ENCODE results near the gene NUP153. TPM values are rescaled to one million over a fixed set of nuclear protein-coding genes. Genes with fewer than 3 reads are reported as not detected.
"Not testable (repeated sequence)": the region's sequence is repeated elsewhere in the genome, so short reads cannot be mapped to it uniquely, and the experiment has no call there.

NUP153 gene
- polyA plus RNA-seq (2013, experiment 1 of 2; ENCODE audit: insufficient read length), result 32.9 TPM
- polyA plus RNA-seq (2013, experiment 2 of 2; ENCODE audit: insufficient read length), result 35.9 TPM

DNA sequence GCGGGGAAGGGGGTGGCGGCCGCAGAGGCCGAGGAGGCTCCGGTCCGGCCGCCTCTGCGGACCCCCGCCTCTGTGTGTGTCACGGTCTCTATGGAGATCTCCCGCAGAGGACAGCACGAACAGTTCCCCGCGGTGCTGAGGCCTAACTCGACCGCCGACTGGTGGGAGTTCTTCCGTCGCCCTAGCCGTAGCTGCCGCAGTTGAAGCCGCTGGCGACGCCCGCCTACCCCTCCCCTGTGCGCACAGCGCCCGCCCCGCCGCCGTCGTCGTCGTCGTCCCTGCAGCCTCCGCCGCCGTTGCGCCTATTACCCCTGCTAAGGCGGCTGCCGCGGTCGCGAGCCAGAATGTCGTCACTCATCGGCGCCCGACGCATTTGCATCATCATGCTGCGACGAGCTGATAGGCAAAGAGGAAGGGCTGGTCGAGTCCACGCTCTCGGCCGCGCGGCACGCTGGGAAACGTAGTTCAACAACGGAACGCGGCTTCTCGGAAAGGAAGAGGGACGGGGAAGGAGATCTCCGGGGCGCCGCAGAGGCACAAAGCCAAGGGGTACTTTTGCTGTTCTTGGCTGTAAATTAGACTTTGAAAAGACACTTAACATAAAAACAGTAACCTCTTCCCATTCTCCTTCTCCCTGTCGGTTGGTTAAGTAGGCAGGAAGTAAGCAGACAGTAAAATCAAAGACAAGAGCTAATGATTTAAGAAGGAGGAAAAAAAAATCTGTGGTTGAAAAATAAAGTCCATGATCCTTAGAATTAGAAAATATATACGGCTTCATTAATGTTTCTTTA is at the start of gene NUP153:
Gene NUP153 (minus strand): TSS at position 346 of the 791 bp plus-strand sequence. CDS start 538 bp downstream, outside the sequence.
- DNase-seq, result peak; percentile 99

GRCh38 chr6:17754254-17754653 is 47.5 kb upstream of the NUP153 start:
- DNase-seq, result no peak

DNA sequence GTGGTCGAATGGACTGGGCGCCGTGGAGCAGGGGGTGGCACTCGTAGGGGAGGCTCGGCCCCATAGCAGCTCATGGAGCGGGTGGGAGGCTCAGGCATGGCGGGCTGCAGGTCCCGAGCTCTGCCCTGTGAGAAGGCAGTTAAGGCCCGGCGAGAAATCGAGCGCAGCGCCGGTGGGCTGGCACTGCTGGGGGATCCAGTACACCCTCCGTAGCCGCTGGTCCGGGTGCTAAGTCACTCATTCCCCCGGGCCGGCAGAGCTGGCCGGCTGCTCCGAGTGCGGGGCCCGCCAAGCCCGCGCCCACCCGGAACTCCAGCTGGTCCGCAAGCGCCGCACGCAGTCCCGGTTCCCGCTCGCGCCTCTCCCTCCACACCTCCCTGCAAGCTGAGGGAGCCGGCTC is 38.6 kb upstream of the NUP153 start:
- DNase-seq, result not testable (repeated sequence)

- DNase-seq, result not testable (repeated sequence)
Observed at GRCh38 chr6:17744757-17745308, 38.1 kb upstream of the NUP153 start.

DNA sequence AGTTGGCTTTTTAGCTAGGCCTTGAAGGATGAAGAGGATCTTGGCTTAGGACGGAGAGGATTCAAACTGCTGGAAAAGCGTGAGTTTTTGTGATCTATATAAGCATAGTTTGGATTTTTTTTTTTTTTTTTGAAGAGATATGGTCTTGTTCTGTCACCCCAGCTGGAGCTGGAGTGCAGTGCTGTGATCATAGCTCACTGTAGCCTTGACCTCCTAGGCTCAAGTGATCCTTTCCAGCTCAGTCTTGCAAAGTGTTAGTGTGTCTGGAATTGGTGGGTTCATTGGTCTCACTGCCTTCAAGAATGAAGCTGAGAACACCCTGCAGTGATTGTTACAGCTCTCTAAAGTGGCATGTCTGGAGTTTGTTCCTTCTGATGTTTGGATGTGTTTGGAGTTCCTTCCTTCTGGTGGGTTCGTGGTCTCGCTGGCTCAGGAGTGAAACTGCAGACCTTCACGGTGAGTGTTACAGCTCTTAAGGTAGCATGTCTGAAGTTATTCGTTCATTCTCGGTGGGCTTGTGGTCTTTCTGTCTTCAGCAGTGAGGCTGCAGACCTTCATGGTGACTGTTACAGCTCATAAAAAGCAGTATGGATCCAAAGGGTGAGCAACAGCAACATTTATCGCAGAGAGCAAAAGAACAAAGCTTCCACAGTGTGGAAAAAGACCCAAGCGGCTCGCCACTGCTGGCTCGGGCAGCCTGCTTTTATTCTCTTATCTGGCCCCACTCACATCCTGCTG is 37.5 kb upstream of the NUP153 start:
- no peak for DNase-seq

DNA sequence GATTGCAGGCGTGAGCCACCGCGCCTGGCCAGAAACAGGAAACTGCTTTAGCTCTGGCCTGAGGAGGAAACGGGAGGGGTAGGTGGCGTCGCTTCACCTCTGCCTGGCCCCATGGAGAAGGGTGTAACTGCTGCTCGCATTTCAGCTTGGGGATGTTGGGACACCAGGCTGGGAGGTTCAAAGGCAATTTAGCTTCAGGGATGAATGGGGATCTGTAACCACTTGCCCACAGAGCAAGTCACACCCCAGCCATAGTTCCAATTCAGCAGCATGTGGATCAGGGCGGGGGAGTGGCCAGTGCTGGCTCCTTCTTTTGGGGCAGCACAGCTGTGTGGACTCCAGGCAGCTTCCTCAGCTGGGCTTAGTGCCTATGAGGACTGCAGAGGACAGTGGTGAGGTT is 34.8 kb upstream of the NUP153 start:
- DNase-seq, result no peak

- no peak for DNase-seq
Observed at GRCh38 chr6:17740559-17741220, 34.0 kb upstream of the NUP153 start.

- no peak for DNase-seq
Observed at GRCh38 chr6:17737704-17738252, 31.1 kb upstream of the NUP153 start.

GRCh38 chr6:17735311-17735710 is 28.6 kb upstream of the NUP153 start:
- DNase-seq, result not testable (repeated sequence)

DNA sequence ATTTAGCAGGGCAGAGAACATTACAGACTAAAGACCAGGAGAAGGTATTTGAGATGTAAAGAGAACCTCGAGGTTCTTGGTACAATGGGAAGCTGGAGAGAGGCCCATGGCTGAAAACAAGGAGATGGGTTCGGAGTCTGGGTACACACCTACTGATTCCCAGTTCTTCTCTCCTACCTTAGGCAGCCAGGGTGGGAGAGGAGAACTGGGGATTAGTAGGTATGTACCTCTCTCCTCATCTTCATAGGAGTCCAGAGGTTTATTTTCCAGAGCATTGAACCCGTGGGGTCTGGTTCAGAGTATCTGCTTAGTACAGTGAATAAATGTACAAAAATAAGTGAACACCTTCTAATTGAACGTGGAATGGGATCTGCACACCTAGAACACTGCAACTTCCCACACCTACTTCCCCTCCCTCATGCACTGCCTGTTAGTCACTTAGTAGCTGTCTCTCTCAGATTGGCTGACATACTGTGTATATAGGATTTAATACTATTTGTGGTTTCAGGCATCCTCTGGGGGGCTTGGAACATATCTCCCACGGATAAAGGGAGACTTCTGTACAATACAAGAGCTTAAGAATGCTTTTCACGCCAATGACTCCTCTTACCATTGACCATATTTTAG is 23.5 kb upstream of the NUP153 start:
- DNase-seq, result no peak

- DNase-seq, result peak; percentile 21
Observed at GRCh38 chr6:17729223-17730077, 22.7 kb upstream of the NUP153 start.

GRCh38 chr6:17728551-17729222 is 22.0 kb upstream of the NUP153 start:
- no peak for DNase-seq

GRCh38 chr6:17725083-17725482 is 18.4 kb upstream of the NUP153 start:
- peak; percentile 48 for DNase-seq

GRCh38 chr6:17724341-17724740 is 17.6 kb upstream of the NUP153 start:
- DNase-seq, result no peak

DNA sequence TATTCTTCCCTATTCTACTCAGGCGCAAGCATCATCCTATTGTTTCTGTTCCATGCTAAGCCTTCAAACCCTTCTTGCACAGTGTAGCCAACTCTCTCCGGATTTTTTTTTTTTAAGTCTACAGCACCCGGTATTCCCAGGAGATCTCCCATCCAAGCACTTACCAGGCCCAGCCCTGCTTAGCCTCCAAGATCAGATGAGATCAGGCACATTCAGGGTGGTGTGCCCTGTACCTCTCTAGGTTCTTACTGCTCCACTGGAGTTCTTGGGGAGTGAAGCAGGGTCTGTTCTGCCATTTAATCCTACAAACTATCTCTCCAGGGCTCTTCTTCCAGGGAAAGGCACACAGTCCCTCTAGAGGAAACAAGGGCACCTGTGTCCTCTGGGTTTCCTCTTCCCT is 14.9 kb upstream of the NUP153 start:
- no peak for DNase-seq

GRCh38 chr6:17719323-17720041 is 12.8 kb upstream of the NUP153 start:
- DNase-seq, result no peak

DNA sequence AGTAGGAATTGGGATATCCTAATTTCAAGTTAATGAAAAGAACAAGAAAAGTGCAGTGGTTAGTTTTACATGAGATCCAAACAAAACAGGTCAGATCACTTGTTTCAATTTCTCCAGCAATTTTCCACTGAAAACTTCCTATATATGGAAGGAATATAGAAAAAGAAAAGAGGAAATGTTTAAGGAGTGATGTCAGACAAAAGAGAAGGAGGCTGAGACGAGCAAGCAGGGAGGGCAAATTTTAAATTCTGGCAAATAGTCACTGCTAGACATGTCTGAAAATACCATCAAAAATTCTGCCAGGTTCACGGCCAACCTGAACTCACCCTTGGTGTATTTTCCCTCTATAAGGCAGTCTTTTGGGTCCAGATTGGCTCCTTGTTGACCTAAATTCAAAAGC is 9.5 kb upstream of the NUP153 start:
- DNase-seq, result peak; percentile 59

DNA sequence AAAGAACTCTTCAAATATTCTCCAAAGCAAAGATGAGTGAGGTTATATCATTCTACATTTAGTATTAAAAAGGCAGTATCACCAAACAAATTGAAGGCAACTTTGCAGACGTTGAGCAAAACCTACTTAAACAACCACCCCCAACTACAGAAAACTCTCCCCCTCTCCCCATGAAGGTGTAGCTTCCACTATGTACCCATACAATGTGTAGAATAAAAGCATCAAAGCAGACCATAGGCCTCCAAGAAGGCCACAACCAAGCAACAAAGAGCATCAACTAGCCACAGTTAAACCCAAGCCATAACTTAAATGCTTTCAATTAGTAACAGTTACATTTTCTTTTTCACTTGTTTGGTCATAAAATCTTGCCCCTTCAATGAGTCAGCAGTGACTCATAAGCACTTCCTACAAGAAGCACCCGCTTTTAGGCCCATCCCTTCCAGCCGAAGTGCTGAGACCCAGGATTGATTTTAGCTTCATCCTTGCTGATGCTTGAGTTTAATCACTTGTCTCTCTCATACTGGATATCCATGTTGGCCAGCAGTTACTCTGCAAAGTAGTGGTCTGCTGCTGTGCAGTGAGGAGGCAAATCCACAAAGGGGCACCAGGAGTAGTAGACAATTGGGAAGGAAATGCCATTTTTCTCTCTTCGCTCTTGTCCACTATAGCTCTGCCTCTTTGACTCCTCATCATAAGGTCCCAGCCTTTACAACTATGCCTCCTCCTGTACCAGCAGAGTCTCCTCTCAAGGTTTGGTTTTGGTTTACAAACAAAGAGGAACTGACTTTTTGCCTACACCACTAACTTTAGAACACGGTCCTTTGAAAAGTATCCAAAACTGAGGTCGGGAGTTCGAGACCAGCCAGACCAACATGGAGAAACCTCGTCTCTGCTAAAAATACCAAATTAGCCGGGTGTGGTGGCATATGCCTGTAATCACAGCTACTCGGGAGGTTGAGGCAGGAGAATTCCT is 8.4 kb upstream of the NUP153 start:
- DNase-seq, result peak; percentile 92
